ENCODE measurements around the gene CLDN15.
"Not testable (repeated sequence)": the region's sequence is repeated elsewhere in the genome, so short reads cannot be mapped to it uniquely, and the experiment has no call there.

Gene CLDN15

DNA sequence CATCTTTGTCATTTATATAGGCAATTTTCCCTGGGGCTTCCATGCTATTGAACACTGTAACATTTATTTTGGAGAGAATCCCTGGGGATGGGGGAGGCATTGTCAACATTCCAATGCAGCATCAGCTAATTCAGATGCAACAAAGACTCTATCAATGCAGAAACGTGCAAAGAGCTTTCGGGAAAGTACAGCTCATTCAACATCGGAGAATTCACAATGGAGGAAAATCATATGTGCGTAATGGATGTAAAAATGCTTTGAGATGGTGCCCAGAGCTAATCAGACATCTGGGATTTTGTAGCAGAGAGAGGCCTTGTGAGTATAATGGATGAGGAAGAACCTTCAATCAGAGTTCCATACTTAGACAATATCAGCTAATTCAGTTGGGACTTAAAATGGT is 35.6 kb upstream of the CLDN15 start:
- no peak for DNase-seq (ENCODE audit: low read depth)
- no peak overlapping the region for H3K4me3 ChIP-seq (ENCODE audit: control insufficient read depth, low read depth, low read length)
- TF ChIP-seq, protein P1, sequence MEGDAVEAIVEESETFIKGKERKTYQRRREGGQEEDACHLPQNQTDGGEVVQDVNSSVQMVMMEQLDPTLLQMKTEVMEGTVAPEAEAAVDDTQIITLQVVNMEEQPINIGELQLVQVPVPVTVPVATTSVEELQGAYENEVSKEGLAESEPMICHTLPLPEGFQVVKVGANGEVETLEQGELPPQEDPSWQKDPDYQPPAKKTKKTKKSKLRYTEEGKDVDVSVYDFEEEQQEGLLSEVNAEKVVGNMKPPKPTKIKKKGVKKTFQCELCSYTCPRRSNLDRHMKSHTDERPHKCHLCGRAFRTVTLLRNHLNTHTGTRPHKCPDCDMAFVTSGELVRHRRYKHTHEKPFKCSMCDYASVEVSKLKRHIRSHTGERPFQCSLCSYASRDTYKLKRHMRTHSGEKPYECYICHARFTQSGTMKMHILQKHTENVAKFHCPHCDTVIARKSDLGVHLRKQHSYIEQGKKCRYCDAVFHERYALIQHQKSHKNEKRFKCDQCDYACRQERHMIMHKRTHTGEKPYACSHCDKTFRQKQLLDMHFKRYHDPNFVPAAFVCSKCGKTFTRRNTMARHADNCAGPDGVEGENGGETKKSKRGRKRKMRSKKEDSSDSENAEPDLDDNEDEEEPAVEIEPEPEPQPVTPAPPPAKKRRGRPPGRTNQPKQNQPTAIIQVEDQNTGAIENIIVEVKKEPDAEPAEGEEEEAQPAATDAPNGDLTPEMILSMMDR (IDR thresholded peaks at IDR 0.05; ENCODE audit: control insufficient read depth, insufficient read depth, low read depth, low read length, missing control alignments) = no peak

- TF ChIP-seq, protein P1 (IDR thresholded peaks at IDR 0.05; ENCODE audit: control insufficient read depth, insufficient read depth, low read depth, low read length, missing control alignments) = no peak
- DNase-seq (ENCODE audit: low read depth) = no peak
- no peak overlapping the region for H3K4me3 ChIP-seq (ENCODE audit: control insufficient read depth, low read depth, low read length)
These were observed 33.4 kb upstream of the CLDN15 start for GRCh38 chr7:101271021-101271420.

GRCh38 chr7:101269664-101270063 is 32.1 kb upstream of the CLDN15 start:
- H3K4me3 ChIP-seq (ENCODE audit: control insufficient read depth, low read depth, low read length) = no peak overlapping the region
- TF ChIP-seq, protein P1 (IDR thresholded peaks at IDR 0.05; ENCODE audit: control insufficient read depth, insufficient read depth, low read depth, low read length, missing control alignments) = no peak
- no peak for DNase-seq (ENCODE audit: low read depth)

GRCh38 chr7:101265622-101266516 is 28.3 kb upstream of the CLDN15 start:
- TF ChIP-seq, protein P1 (IDR thresholded peaks at IDR 0.05; ENCODE audit: control insufficient read depth, insufficient read depth, low read depth, low read length, missing control alignments) = no peak
- H3K4me3 ChIP-seq (ENCODE audit: control insufficient read depth, low read depth, low read length) = no peak overlapping the region
- DNase-seq (ENCODE audit: low read depth) = no peak

- not testable (repeated sequence) for H3K4me3 ChIP-seq (ENCODE audit: control insufficient read depth, low read depth, low read length); DNase-seq (ENCODE audit: low read depth)
These were observed 26.6 kb upstream of the CLDN15 start for GRCh38 chr7:101264102-101264706.

DNA sequence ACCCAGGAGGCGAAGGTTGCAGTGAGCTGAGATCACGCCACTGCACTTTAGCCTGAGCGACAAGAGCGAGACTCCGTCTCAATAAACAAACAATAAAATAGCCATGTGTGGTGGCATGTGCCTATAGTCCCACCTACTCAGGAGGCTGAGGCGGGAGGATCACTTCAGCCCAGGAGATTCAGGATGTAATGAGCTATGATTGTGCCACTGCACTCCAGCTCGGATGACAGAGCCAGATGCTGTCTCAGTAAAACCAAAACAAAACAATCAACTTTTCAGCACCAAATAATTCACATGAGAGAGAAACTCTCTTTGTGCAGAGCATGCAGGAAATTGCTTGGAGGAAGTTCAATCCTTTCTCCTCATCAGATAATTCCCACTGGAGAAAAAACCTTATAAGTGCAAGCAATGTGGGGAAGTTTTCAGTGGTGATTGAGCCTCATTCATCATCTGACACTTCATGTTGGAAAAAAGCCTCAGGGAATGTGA is 20.7 kb upstream of the CLDN15 start:
- H3K4me3 ChIP-seq (ENCODE audit: control insufficient read depth, low read depth, low read length) = no peak overlapping the region
- TF ChIP-seq, protein P1 (IDR thresholded peaks at IDR 0.05; ENCODE audit: control insufficient read depth, insufficient read depth, low read depth, low read length, missing control alignments) = no peak
- no peak for DNase-seq (ENCODE audit: low read depth)

- no peak for DNase-seq (ENCODE audit: low read depth)
- TF ChIP-seq, protein P1 (IDR thresholded peaks at IDR 0.05; ENCODE audit: control insufficient read depth, insufficient read depth, low read depth, low read length, missing control alignments) = no peak
- H3K4me3 ChIP-seq (ENCODE audit: control insufficient read depth, low read depth, low read length) = no peak overlapping the region
These were observed 18.2 kb upstream of the CLDN15 start for GRCh38 chr7:101255796-101256195.

GRCh38 chr7:101253199-101253598 is 15.6 kb upstream of the CLDN15 start:
- DNase-seq (ENCODE audit: low read depth); H3K4me3 ChIP-seq (ENCODE audit: control insufficient read depth, low read depth, low read length): not testable (repeated sequence)

All from AG09309 (cell line).